ENCODE measurements around the gene HM13. TPM values are rescaled to one million over a fixed set of nuclear protein-coding genes. Genes with fewer than 3 reads are reported as not detected.

HM13 gene
- total RNA-seq, 1 experiment from 2014 or later = 183 TPM

DNA sequence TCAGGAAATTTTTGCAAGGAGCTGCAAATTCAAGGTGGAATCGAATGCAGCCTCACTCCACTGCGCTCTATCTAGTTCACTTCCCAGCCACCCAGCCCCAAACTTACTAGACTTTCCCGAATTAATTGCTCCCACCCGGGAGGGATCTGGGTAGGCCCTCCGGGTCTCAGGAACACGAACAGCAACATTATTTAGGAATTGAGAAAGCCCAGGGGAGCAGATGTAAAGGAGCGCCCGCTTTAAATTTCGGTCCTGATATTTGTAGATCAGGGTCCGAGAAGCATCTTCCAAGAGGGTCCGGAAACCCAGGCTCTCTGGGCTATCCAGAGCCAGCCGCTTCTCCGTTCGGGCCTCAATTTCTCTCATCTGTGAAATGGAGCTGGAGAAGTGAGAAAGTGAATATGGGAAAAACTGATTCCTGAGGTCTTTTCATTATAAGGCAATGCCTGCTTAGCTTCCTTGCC lies 90.4 kb downstream of the HM13 start:
- no peaks in the 10 kb centered on the region; the same call in 1 of the 2 replicates for H4K20me1 ChIP-seq (ENCODE audit: insufficient read depth)
- H3K27me3 ChIP-seq (ENCODE audit: insufficient read depth, low read length) = no peaks in the 10 kb centered on the region
- no peaks in the 10 kb centered on the region for H3K9me2 ChIP-seq (ENCODE audit: insufficient read depth)
- POLR2A ChIA-PET = interaction anchor here (0.8 to 20.0 kb wide), 16 partner anchors 8 to 119 kb away, joined by 3 to 1106 read pairs (median 7); partner anchors contain the start of gene BCL2L1
- peak overlapping the region; percentile 98 for H3K27ac ChIP-seq (ENCODE audit: low read depth, low read length)
- CTCF ChIA-PET = interaction anchor here (0.7 to 3.0 kb wide), 7 partner anchors 8 to 119 kb away, joined by 4 to 24 read pairs (median 6); no protein-coding TSS in a partner anchor
- RAD21 ChIA-PET (ENCODE audit: low non-redundant PET in 1 of 2, low total read pairs in 2 of 2, uncharacterized antibody in 2 of 2, unreplicated experiment in 2 of 2) = interaction anchor here (1.1 to 1.9 kb wide), 6 partner anchors 9 to 38 kb away, joined by 3 to 6 read pairs (median 4); no protein-coding TSS in a partner anchor
- peaks cover 27% of the 10 kb centered on the region for H3K79me2 ChIP-seq (ENCODE audit: insufficient read depth, low read length)
- no peaks in the 10 kb centered on the region for H3K9me3 ChIP-seq (ENCODE audit: control insufficient read depth in 1 of 2, insufficient read depth in 1 of 2, low read depth in 1 of 2, low read length in 2 of 2)
- TSS peak; percentile 89 for BruUV-seq (replicated peaks)
- H3K4me3 ChIP-seq (replicated peaks in 1 of 2; ENCODE audit: low read depth in 1 of 2, low read length in 2 of 2) = peak overlapping the region; percentile 91 to 96
- H3K9ac ChIP-seq (ENCODE audit: low read length) = peak overlapping the region; percentile 99
- peaks cover 0 to 13% of the 10 kb centered on the region in 2 experiments; a peak in 2 of 4 replicates for H3K36me3 ChIP-seq (ENCODE audit: control insufficient read depth in 1 of 2, insufficient read depth in 2 of 2, low read length in 2 of 2)
- H2AFZ ChIP-seq (ENCODE audit: low read depth, low read length, poor library complexity, severe bottlenecking) = no peak overlapping the region
- intact Hi-C loops (cut with micrococcal nuclease) = no loop called here
- peaks cover 56 to 87% of the 10 kb centered on the region in 2 experiments for H3K4me1 ChIP-seq (ENCODE audit: control insufficient read depth in 1 of 2, insufficient read depth in 2 of 2, low read length in 2 of 2)
- TF ChIP-seq EZH2 (IDR thresholded peaks at IDR 0.05) = no peak
- TF ChIP-seq EGR1 (IDR thresholded peaks at IDR 0.05; ENCODE audit: low read depth) = no peak
- TF ChIP-seq SIN3A (IDR thresholded peaks at IDR 0.05; ENCODE audit: low read depth) = no peak
- TF ChIP-seq YY1 (IDR thresholded peaks at IDR 0.05; ENCODE audit: extremely low read depth, insufficient replicate concordance, low read depth, low read length) = no peak
- peak; percentile 38 for TF ChIP-seq POLR2AphosphoS5 (IDR thresholded peaks at IDR 0.05; ENCODE audit: low read depth, low read length)
- ATAC-seq (no peak), DNase-seq (ENCODE audit: low read depth, low spot score) (no peak)
- H3K4me2 ChIP-seq (ENCODE audit: low read length) = peak overlapping the region; percentile 75

DNA sequence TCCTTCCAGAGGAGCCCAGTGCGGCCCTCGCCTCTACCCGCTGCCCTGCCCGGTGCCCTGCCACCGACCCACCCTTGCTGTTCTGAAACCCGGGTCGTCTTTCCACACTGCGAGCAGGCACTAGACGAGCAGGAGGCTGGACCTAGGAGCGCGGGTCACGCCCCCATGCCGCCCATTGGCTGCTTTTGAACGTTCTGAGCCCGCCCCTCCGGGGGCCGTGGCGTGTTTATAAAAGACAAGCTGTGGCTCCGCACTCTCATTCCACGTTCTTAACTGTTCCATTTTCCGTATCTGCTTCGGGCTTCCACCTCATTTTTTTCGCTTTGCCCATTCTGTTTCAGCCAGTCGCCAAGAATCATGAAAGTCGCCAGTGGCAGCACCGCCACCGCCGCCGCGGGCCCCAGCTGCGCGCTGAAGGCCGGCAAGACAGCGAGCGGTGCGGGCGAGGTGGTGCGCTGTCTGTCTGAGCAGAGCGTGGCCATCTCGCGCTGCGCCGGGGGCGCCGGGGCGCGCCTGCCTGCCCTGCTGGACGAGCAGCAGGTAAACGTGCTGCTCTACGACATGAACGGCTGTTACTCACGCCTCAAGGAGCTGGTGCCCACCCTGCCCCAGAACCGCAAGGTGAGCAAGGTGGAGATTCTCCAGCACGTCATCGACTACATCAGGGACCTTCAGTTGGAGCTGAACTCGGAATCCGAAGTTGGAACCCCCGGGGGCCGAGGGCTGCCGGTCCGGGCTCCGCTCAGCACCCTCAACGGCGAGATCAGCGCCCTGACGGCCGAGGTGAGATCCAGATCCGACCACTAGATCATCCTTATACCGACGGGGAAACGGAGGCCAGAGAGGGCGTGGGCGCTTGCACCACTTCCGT lies 91.0 kb downstream of the HM13 start, which contains the start of gene ID1:
Gene ID1 (plus strand): TSS at position 259 of the 871 bp plus-strand sequence. CDS start 99 bp downstream, at position 358.
- intact Hi-C loops (cut with micrococcal nuclease) = no loop called here
- RAD21 ChIA-PET (ENCODE audit: low non-redundant PET in 1 of 2, low total read pairs in 2 of 2, uncharacterized antibody in 2 of 2, unreplicated experiment in 2 of 2) = interaction anchor here (1.1 to 1.9 kb wide), 6 partner anchors 10 to 39 kb away, joined by 3 to 6 read pairs (median 4); no protein-coding TSS in a partner anchor

More for the DNA sequence above, 91.0 kb downstream of the HM13 start, which contains the start of gene ID1:
- Histone ChIP-seq H3K4me1 (ENCODE audit: control insufficient read depth in 1 of 2, insufficient read depth in 2 of 2, low read length in 2 of 2) (peaks cover 60 to 93% of the 10 kb centered on the region in 2 experiments), H3K9ac (ENCODE audit: low read length) (peak within 1 kb of the TSS; percentile 99), H3K27me3 (ENCODE audit: insufficient read depth, low read length) (no peaks in the 10 kb centered on the region), H3K4me3 (replicated peaks in 1 of 2; ENCODE audit: low read depth in 1 of 2, low read length in 2 of 2) (peak within 1 kb of the TSS; percentile 91 to 96), H2AFZ (ENCODE audit: low read depth, low read length, poor library complexity, severe bottlenecking) (no peak within 1 kb of the TSS), H4K20me1 (ENCODE audit: insufficient read depth) (no peaks in the 10 kb centered on the region; the same call in 1 of the 2 replicates), H3K79me2 (ENCODE audit: insufficient read depth, low read length) (peaks cover 27% of the 10 kb centered on the region), H3K9me2 (ENCODE audit: insufficient read depth) (no peaks in the 10 kb centered on the region), H3K9me3 (ENCODE audit: control insufficient read depth in 1 of 2, insufficient read depth in 1 of 2, low read depth in 1 of 2, low read length in 2 of 2) (no peaks in the 10 kb centered on the region), H3K4me2 (ENCODE audit: low read length) (peak within 1 kb of the TSS; percentile 75), H3K27ac (ENCODE audit: low read depth, low read length) (peak within 1 kb of the TSS; percentile 98), H3K36me3 (ENCODE audit: control insufficient read depth in 1 of 2, insufficient read depth in 2 of 2, low read length in 2 of 2) (peaks cover 0 to 13% of the 10 kb centered on the region in 2 experiments; a peak in 2 of 4 replicates)
- no TSS peak for BruUV-seq (replicated peaks)
- TF ChIP-seq CEBPB (IDR thresholded peaks at IDR 0.05; ENCODE audit: low read depth) = no peak
- no peak for TF ChIP-seq ELF1 (IDR thresholded peaks at IDR 0.05; ENCODE audit: borderline replicate concordance, low read depth)
- peak; percentile 90 for TF ChIP-seq POLR2AphosphoS5 (IDR thresholded peaks at IDR 0.05; ENCODE audit: low read depth, low read length)
- TF ChIP-seq, protein P1, sequence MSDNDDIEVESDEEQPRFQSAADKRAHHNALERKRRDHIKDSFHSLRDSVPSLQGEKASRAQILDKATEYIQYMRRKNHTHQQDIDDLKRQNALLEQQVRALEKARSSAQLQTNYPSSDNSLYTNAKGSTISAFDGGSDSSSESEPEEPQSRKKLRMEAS (IDR thresholded peaks at IDR 0.05) = no peak
- TF ChIP-seq EZH2 (IDR thresholded peaks at IDR 0.05) = no peak
- no peak for TF ChIP-seq RAD21 (IDR thresholded peaks at IDR 0.05; ENCODE audit: low read depth)
- peak; percentile 99 for TF ChIP-seq POLR2A (IDR thresholded peaks at IDR 0.05; ENCODE audit: borderline replicate concordance, extremely low read depth, insufficient read depth, insufficient read length)
- TF ChIP-seq YY1 (IDR thresholded peaks at IDR 0.05; ENCODE audit: extremely low read depth, insufficient replicate concordance, low read depth, low read length) = peak; percentile 30
- POLR2A ChIA-PET = interaction anchor here (0.8 to 20.0 kb wide), 15 partner anchors 9 to 118 kb away, joined by 3 to 1106 read pairs (median 7); partner anchors contain the start of gene BCL2L1
- ATAC-seq (peak; percentile 56), DNase-seq (ENCODE audit: low read depth, low spot score) (peak; percentile 95)
- CTCF ChIA-PET = interaction anchor here (0.6 to 3.0 kb wide), 5 partner anchors 7 to 45 kb away, joined by 3 to 24 read pairs (median 7); no protein-coding TSS in a partner anchor

Data from HCT116 (cell line).